ENCODE data around the gene ZNF117.
"Not testable (repeated sequence)": the region's sequence is repeated elsewhere in the genome, so short reads cannot be mapped to it uniquely, and the experiment has no call there.

Gene ZNF117

GRCh38 chr7:64946772-64947171, 44.1 kb downstream of the ZNF117 start:
- no peaks in the 10 kb centered on the region for H3K4me1 ChIP-seq (ENCODE audit: control insufficient read depth, insufficient read depth, low read length, unreplicated experiment)
- peaks cover 38% of the 10 kb centered on the region for H3K27me3 ChIP-seq (ENCODE audit: insufficient read depth, low read length)
- H2AFZ ChIP-seq (ENCODE audit: low read length, unreplicated experiment): no peak overlapping the region
- no peak overlapping the region for H3K4me3 ChIP-seq (ENCODE audit: low read depth, low read length)
- no peak overlapping the region for H3K27ac ChIP-seq (ENCODE audit: low read depth, low read length)
- no peaks in the 10 kb centered on the region for H3K79me2 ChIP-seq (ENCODE audit: control insufficient read depth, insufficient read depth, low read length, unreplicated experiment)
- H3K36me3 ChIP-seq (ENCODE audit: insufficient read depth, low read length): no peaks in the 10 kb centered on the region

- H3K27me3 ChIP-seq (ENCODE audit: insufficient read depth, low read length): peaks cover 38% of the 10 kb centered on the region
- H3K27ac ChIP-seq (ENCODE audit: low read depth, low read length): no peak overlapping the region
- H3K36me3 ChIP-seq (ENCODE audit: insufficient read depth, low read length): no peaks in the 10 kb centered on the region
- no peaks in the 10 kb centered on the region for H3K4me1 ChIP-seq (ENCODE audit: control insufficient read depth, insufficient read depth, low read length, unreplicated experiment)
- no peak overlapping the region for H3K4me3 ChIP-seq (ENCODE audit: low read depth, low read length)
- no peaks in the 10 kb centered on the region for H3K79me2 ChIP-seq (ENCODE audit: control insufficient read depth, insufficient read depth, low read length, unreplicated experiment)
- H2AFZ ChIP-seq (ENCODE audit: low read length, unreplicated experiment): no peak overlapping the region
Measured at GRCh38 chr7:64945503-64946175, 45.2 kb downstream of the ZNF117 start.

GRCh38 chr7:64944667-64945502, 46.0 kb downstream of the ZNF117 start:
- not testable (repeated sequence) for H3K36me3 ChIP-seq (ENCODE audit: insufficient read depth, low read length); H3K27ac ChIP-seq (ENCODE audit: low read depth, low read length); H3K79me2 ChIP-seq (ENCODE audit: control insufficient read depth, insufficient read depth, low read length, unreplicated experiment); H2AFZ ChIP-seq (ENCODE audit: low read length, unreplicated experiment); H3K4me1 ChIP-seq (ENCODE audit: control insufficient read depth, insufficient read depth, low read length, unreplicated experiment); H3K4me3 ChIP-seq (ENCODE audit: low read depth, low read length)
- peaks cover 38% of the 10 kb centered on the region for H3K27me3 ChIP-seq (ENCODE audit: insufficient read depth, low read length)

- H3K4me1 ChIP-seq (ENCODE audit: control insufficient read depth, insufficient read depth, low read length, unreplicated experiment); H3K79me2 ChIP-seq (ENCODE audit: control insufficient read depth, insufficient read depth, low read length, unreplicated experiment); H3K27ac ChIP-seq (ENCODE audit: low read depth, low read length); H3K4me3 ChIP-seq (ENCODE audit: low read depth, low read length); H3K27me3 ChIP-seq (ENCODE audit: insufficient read depth, low read length); H2AFZ ChIP-seq (ENCODE audit: low read length, unreplicated experiment); H3K36me3 ChIP-seq (ENCODE audit: insufficient read depth, low read length): not testable (repeated sequence)
Measured at GRCh38 chr7:64940021-64940420, 50.8 kb downstream of the ZNF117 start.

- Histone ChIP-seq H3K27me3 (ENCODE audit: insufficient read depth, low read length) (no peaks in the 10 kb centered on the region), H2AFZ (ENCODE audit: low read length, unreplicated experiment) (no peak overlapping the region), H3K36me3 (ENCODE audit: insufficient read depth, low read length) (no peaks in the 10 kb centered on the region; the same call in 1 of the 2 replicates), H3K79me2 (ENCODE audit: control insufficient read depth, insufficient read depth, low read length, unreplicated experiment) (no peaks in the 10 kb centered on the region), H3K4me1 (ENCODE audit: control insufficient read depth, insufficient read depth, low read length, unreplicated experiment) (no peaks in the 10 kb centered on the region), H3K4me3 (ENCODE audit: low read depth, low read length) (no peak overlapping the region), H3K27ac (ENCODE audit: low read depth, low read length) (no peak overlapping the region)
Measured at GRCh38 chr7:64938540-64938939, 52.3 kb downstream of the ZNF117 start.

GRCh38 chr7:64934478-64934877, 56.4 kb downstream of the ZNF117 start:
- Histone ChIP-seq H3K27me3 (ENCODE audit: insufficient read depth, low read length) (no peaks in the 10 kb centered on the region), H3K4me1 (ENCODE audit: control insufficient read depth, insufficient read depth, low read length, unreplicated experiment) (no peaks in the 10 kb centered on the region), H3K36me3 (ENCODE audit: insufficient read depth, low read length) (peaks cover 5% of the 10 kb centered on the region), H3K79me2 (ENCODE audit: control insufficient read depth, insufficient read depth, low read length, unreplicated experiment) (no peaks in the 10 kb centered on the region), H2AFZ (ENCODE audit: low read length, unreplicated experiment) (no peak overlapping the region), H3K4me3 (ENCODE audit: low read depth, low read length) (no peak overlapping the region), H3K27ac (ENCODE audit: low read depth, low read length) (no peak overlapping the region)

- peaks cover 61% of the 10 kb centered on the region for H3K36me3 ChIP-seq (ENCODE audit: insufficient read depth, low read length)
- not testable (repeated sequence) for H3K27ac ChIP-seq (ENCODE audit: low read depth, low read length); H3K79me2 ChIP-seq (ENCODE audit: control insufficient read depth, insufficient read depth, low read length, unreplicated experiment); H3K4me1 ChIP-seq (ENCODE audit: control insufficient read depth, insufficient read depth, low read length, unreplicated experiment); H3K4me3 ChIP-seq (ENCODE audit: low read depth, low read length); H2AFZ ChIP-seq (ENCODE audit: low read length, unreplicated experiment); H3K27me3 ChIP-seq (ENCODE audit: insufficient read depth, low read length)
Measured at GRCh38 chr7:64928252-64929187, 62.3 kb downstream of the ZNF117 start.

Measured in ACC112 (cell line).